Smooth muscle cell (in vitro differentiated cells): ENCODE results near the gene XYLT2. TPM values are rescaled to one million over a fixed set of nuclear protein-coding genes. Genes with fewer than 3 reads are reported as not detected.
"Not testable (repeated sequence)": the region's sequence is repeated elsewhere in the genome, so short reads cannot be mapped to it uniquely, and the experiment has no call there.

ENCODE experiments used
- DNase-seq: peaks from one replicate; lab custom pipeline; 2025; ENCODE audit not compliant: unreplicated experiment; lab: John Stamatoyannopoulos, UW
- H2AFZ ChIP-seq: fragments of 200-600 bp; sonication (generic); 2 replicates; pipeline ENCODE4 v1.6.0; 2016; ENCODE audit warnings: antibody characterized with exemption, low read depth, mild to moderate bottlenecking
- H3F3A ChIP-seq: fragments of 200-600 bp; sonication (generic); 2 replicates; pipeline ENCODE4 v1.6.0; 2017; ENCODE audit warnings: antibody characterized with exemption, low read depth
- H3K27ac ChIP-seq: fragments of 200-600 bp; sonication (generic); 2 replicates; pipeline ENCODE4 v1.5.1; 2016; ENCODE audit warnings: low read depth, mild to moderate bottlenecking
- H3K27me3 ChIP-seq: fragments of 200-600 bp; sonication (generic); 2 replicates; pipeline ENCODE4 v1.6.1; 2016; ENCODE audit warnings: low read depth, mild to moderate bottlenecking
- H3K36me3 ChIP-seq: fragments of 200-600 bp; sonication (generic); 2 replicates; pipeline ENCODE4 v1.5.1; 2016; ENCODE audit warnings: low read depth
- H3K4me1 ChIP-seq: fragments of 200-600 bp; sonication (generic); 2 replicates; pipeline ENCODE4 v1.5.1; 2016; ENCODE audit warnings: low read depth
- H3K4me2 ChIP-seq: fragments of 200-600 bp; sonication (generic); 2 replicates; pipeline ENCODE4 v1.6.0; 2016; ENCODE audit warnings: mild to moderate bottlenecking
- H3K4me3 ChIP-seq: fragments of 200-600 bp; sonication (generic); 2 replicates; pipeline ENCODE4 v1.5.1; 2016; ENCODE audit warnings: mild to moderate bottlenecking
- H3K79me2 ChIP-seq: fragments of 200-600 bp; sonication (generic); 2 replicates; pipeline ENCODE4 v1.6.0; 2016; ENCODE audit warnings: low read depth, mild to moderate bottlenecking
- H3K9ac ChIP-seq: fragments of 200-600 bp; sonication (generic); 2 replicates; pipeline ENCODE4 v1.6.0; 2016; ENCODE audit warnings: low read depth
- H3K9me3 ChIP-seq: fragments of 200-600 bp; sonication (generic); replicated peaks from 2 replicates; pipeline ENCODE4 v1.5.1; 2016; ENCODE audit warnings: low read depth
- H4K20me1 ChIP-seq: fragments of 200-600 bp; sonication (generic); 2 replicates; pipeline ENCODE4 v1.6.0; 2016; ENCODE audit warnings: low read depth
- WGBS: methylation state at CpG from one replicate; pipeline ENCODE4 v1.1.7; 2016; ENCODE audit warnings: low lambda C conversion rate; 5-methylcytosine and 5-hydroxymethylcytosine counted together
- polyA plus RNA-seq: library from polyadenylated mRNA; unstranded; fragments of >200 nt; fragmentation: Nextera tagmentation; extraction: Ambion mirVana; gene quantifications from 2 replicates; pipeline ENCODE4 v1.2.1, GENCODE V29; 2016
- total RNA-seq: library from RNA; depleted of rRNA; stranded (reverse); fragments of >200 nt; gene quantifications from 2 replicates; pipeline ENCODE4 v1.2.3, GENCODE V29; 2014
- TF ChIP-seq, protein P1 (sequence below): fragments of 200-600 bp; sonication (generic); IDR thresholded peaks from 2 replicates; pipeline ENCODE4 v1.5.1; 2017; ENCODE audit warnings: borderline replicate concordance, mild to moderate bottlenecking, antibody characterized with exemption; ENCODE audit not compliant: insufficient read depth, poor library complexity, severe bottlenecking

XYLT2 gene
- total and polyA plus RNA-seq, 2 experiments from 2014 or later = 32.3 to 34.3 TPM

DNA sequence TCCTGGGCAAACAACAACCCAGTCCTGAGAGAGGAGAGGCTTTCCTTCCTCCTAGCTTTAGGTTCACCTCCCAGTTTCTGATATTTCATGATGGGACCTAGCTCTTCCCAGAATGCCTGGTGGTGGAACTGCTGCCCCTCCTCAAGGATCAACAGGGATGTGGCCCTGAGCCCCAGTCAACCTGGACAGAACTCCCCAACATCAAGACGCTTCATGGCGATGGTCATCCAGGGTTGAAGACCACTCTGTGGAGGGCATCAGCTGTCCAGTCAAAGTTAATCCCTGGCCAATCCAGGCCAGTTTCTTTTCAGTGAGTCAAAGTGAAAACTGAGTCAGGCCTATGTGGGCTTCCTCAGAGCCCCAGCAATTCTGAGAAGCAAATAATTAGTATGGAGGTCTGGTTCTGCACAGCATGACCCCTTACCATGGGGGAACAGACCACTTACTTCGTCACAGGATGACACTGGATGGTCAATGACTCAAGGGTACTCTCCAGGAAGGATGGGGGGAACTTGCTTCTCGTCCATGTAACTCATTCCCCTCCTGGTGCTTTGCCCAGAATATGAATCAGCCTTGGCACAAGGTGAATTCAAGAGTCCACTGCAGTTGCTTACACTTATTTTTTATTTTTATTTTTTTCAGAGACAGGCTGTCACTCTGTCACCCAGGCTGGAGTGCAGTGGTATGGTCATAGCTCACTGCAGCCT lies 14.7 kb upstream of the XYLT2 start:
- no peak overlapping the region for H3K4me2 ChIP-seq
- no peaks in the 10 kb centered on the region for H3K27me3 ChIP-seq
- H3K9ac ChIP-seq = no peak overlapping the region
- no peaks in the 10 kb centered on the region for H3K79me2 ChIP-seq
- H3K4me3 ChIP-seq = no peak overlapping the region
- no peaks in the 10 kb centered on the region for H3K36me3 ChIP-seq
- DNase-seq = no peak
- no peaks in the 10 kb centered on the region for H3F3A ChIP-seq
- H2AFZ ChIP-seq = no peak overlapping the region
- TF ChIP-seq, protein P1, sequence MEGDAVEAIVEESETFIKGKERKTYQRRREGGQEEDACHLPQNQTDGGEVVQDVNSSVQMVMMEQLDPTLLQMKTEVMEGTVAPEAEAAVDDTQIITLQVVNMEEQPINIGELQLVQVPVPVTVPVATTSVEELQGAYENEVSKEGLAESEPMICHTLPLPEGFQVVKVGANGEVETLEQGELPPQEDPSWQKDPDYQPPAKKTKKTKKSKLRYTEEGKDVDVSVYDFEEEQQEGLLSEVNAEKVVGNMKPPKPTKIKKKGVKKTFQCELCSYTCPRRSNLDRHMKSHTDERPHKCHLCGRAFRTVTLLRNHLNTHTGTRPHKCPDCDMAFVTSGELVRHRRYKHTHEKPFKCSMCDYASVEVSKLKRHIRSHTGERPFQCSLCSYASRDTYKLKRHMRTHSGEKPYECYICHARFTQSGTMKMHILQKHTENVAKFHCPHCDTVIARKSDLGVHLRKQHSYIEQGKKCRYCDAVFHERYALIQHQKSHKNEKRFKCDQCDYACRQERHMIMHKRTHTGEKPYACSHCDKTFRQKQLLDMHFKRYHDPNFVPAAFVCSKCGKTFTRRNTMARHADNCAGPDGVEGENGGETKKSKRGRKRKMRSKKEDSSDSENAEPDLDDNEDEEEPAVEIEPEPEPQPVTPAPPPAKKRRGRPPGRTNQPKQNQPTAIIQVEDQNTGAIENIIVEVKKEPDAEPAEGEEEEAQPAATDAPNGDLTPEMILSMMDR = no peak
- H4K20me1 ChIP-seq = no peaks in the 10 kb centered on the region
- no peaks in the 10 kb centered on the region for H3K4me1 ChIP-seq
- no peak overlapping the region for H3K27ac ChIP-seq
- 98% methylated on average over 4 of the region's 4 CpGs for WGBS
- no peaks in the 10 kb centered on the region for H3K9me3 ChIP-seq

DNA sequence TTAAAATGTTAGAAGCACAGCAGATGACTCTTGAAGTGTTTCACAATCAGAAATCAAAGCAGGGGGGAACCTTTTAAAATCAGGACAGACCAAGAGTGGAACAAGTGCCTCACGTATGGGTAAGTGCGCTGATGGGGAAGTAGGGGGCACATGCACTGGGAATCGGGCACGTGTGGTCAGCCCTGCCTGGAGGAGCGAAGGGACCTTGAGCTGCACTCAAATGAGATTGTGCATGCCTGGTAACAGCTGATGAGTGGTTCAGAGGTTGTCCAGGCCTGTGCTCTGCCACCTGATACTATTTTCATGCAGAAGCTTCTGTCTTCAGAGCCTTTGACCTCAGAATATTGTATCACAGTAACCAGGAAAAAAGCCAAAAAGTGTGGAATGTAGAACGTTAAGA lies 13.7 kb upstream of the XYLT2 start:
- Histone ChIP-seq H2AFZ (no peak overlapping the region), H3F3A (no peaks in the 10 kb centered on the region), H3K79me2 (no peaks in the 10 kb centered on the region), H3K36me3 (no peaks in the 10 kb centered on the region), H3K9me3 (no peaks in the 10 kb centered on the region), H4K20me1 (no peaks in the 10 kb centered on the region), H3K27ac (no peak overlapping the region), H3K9ac (no peak overlapping the region), H3K4me3 (no peak overlapping the region), H3K27me3 (no peaks in the 10 kb centered on the region), H3K4me2 (no peak overlapping the region), H3K4me1 (no peaks in the 10 kb centered on the region)
- WGBS = 85% methylated on average over 6 of the region's 6 CpGs
- TF ChIP-seq, protein P1 = no peak
- DNase-seq = no peak

DNA sequence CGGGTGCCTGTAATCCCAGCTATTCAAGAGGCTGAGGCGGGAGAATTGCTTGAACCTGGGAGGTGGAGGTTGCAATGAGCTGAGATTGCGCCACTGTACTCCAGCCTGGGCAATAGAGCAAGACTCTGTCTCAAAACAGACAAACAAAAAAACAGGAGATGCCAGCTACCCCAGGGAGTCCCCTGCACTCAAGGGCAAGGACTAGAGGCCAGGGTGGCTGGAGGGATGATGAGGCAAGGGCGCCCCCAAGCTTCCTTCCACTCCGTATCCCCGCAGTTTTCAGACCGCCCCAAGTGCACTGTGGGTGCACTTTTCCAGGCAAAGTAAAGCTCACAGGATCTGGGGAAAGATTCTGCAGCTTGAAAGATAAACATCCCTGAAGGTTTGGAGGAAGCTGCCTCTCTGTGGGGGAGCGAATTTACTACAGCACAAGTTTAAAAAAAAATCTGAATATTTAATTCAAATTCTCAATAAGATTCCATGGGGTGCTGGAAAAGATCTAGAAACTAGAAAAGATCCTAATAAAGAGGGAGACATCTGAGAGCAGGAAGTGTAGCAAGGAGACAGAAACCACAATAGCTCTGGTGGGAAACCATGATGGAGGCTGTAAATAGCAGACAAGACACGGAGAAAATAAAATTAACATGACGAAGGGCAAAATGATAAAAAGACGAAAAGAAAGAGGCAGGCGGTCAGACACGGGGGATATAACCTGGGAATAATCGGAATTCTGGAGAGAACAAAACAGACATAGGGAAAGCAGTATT lies 12.5 kb upstream of the XYLT2 start:
- not testable (repeated sequence) for H3K36me3 ChIP-seq, H3K4me1 ChIP-seq, DNase-seq, H3K27me3 ChIP-seq, H3F3A ChIP-seq, H3K9me3 ChIP-seq, H3K4me2 ChIP-seq, H3K79me2 ChIP-seq, H3K9ac ChIP-seq, H3K27ac ChIP-seq, H3K4me3 ChIP-seq, H4K20me1 ChIP-seq
- H2AFZ ChIP-seq = peak overlapping the region; percentile 9
- 68% methylated on average over 14 of the region's 14 CpGs for WGBS

DNA sequence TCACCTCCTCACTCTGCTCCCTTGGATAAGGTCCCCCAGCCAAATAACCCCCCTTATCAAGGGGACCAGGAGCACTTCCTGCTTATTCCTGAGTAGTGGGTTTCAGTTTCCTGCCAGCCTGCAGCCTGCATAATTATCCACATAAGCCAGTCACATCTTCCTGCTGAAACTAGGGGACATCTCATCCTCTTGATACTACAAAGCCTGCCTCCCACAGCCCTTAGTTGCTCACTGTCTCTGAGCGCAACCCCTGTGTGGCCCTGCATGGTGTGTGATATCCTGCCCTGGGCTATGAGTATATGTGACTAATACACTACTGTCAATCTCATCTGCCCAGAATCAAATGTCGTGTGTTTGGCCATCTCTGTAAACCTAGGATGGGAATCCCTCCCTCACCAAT lies 8.0 kb upstream of the XYLT2 start:
- Histone ChIP-seq H4K20me1 (no peaks in the 10 kb centered on the region), H3K4me1 (no peaks in the 10 kb centered on the region), H3K36me3 (no peaks in the 10 kb centered on the region), H3F3A (no peaks in the 10 kb centered on the region), H3K27ac (no peak overlapping the region), H3K4me3 (no peak overlapping the region), H3K9me3 (no peaks in the 10 kb centered on the region), H2AFZ (no peak overlapping the region), H3K9ac (no peak overlapping the region), H3K27me3 (no peaks in the 10 kb centered on the region), H3K4me2 (no peak overlapping the region), H3K79me2 (no peaks in the 10 kb centered on the region)
- DNase-seq = no peak
- 86% methylated on average over 2 of the region's 2 CpGs for WGBS
- TF ChIP-seq, protein P1 = no peak
